IMR-90 (cell line): ENCODE data around the gene RERE. TPM values are rescaled to one million over a fixed set of nuclear protein-coding genes. Genes with fewer than 3 reads are reported as not detected.

Experiments
- ATAC-seq: fragments of 200-7000 bp; cut with Tn5 transposase; 2 replicates; pipeline ENCODE4 v1.9.1; 2020; ENCODE audit warnings: low read depth, mild to moderate bottlenecking, moderate library complexity
- BruUV-seq: library from RNA; stranded (reverse); fragments of 400-500 nt; replicated peaks from 2 replicates; lab custom pipeline; 2021; lab: Mats Ljungman, UMichigan
- CTCF ChIA-PET: fragments of 300-600 bp; formaldehyde crosslinking; extraction: SDS; loops from one replicate; lab custom pipeline; 2021; ENCODE audit warnings: antibody characterized with exemption; lab: Yijun Ruan, JAX
- POLR2A ChIA-PET: fragments of 300-600 bp; sonication (Branson Sonifier 250); formaldehyde crosslinking; loops from one replicate; lab custom pipeline; 2022; ENCODE audit warnings: antibody characterized with exemption; ENCODE audit not compliant: unreplicated experiment; lab: Charles Lee
- DNase-seq: peaks from one replicate; pipeline ENCODE4 v3.0.0; 2013
- H2AFZ ChIP-seq: replicated peaks from 2 replicates; pipeline ENCODE3; 2013; ENCODE audit warnings: low read length, mild to moderate bottlenecking; ENCODE audit not compliant: poor library complexity
- H2AK5ac ChIP-seq: 2 replicates; pipeline ENCODE4 v1.6.1; 2013; ENCODE audit warnings: low read depth, low read length, inconsistent platforms
- H2AK9ac ChIP-seq: replicated peaks from 2 replicates; pipeline ENCODE3; 2013; ENCODE audit warnings: mild to moderate bottlenecking, low read depth, low read length, moderate library complexity; ENCODE audit not compliant: poor library complexity
- H2BK120ac ChIP-seq: 2 replicates; pipeline ENCODE4 v1.6.1; 2013; ENCODE audit warnings: low read depth, low read length, inconsistent platforms
- H2BK15ac ChIP-seq: 3 replicates; pipeline ENCODE4 v1.6.1; 2013; ENCODE audit warnings: low read depth, low read length, inconsistent platforms
- H2BK20ac ChIP-seq: 2 replicates; pipeline ENCODE4 v1.6.1; 2013; ENCODE audit warnings: low read depth, mild to moderate bottlenecking, inconsistent platforms, low read length, moderate library complexity
- H2BK5ac ChIP-seq: 2 replicates; pipeline ENCODE4 v1.6.1; 2013; ENCODE audit warnings: mild to moderate bottlenecking, low read depth, low read length, inconsistent platforms; ENCODE audit not compliant: poor library complexity, severe bottlenecking
- H3K14ac ChIP-seq: replicated peaks from 2 replicates; pipeline ENCODE4 v1.6.1; 2013; ENCODE audit warnings: low read depth, low read length, inconsistent platforms
- H3K18ac ChIP-seq: 2 replicates; pipeline ENCODE4 v1.6.1; 2013; ENCODE audit warnings: low read depth, low read length, control low read depth
- H3K23ac ChIP-seq: 2 replicates; pipeline ENCODE4 v1.6.1; 2013; ENCODE audit warnings: low read depth, low read length, inconsistent platforms
- H3K27ac ChIP-seq: 2 replicates; pipeline ENCODE4 v1.5.1; 2013; ENCODE audit warnings: mild to moderate bottlenecking, control low read depth, low read length; ENCODE audit not compliant: insufficient read depth
- H3K27me3 ChIP-seq: 2 replicates; pipeline ENCODE4 v1.6.1; 2013; ENCODE audit warnings: low read length; ENCODE audit not compliant: control insufficient read depth, insufficient read depth
- H3K36me3 ChIP-seq: 2 replicates; pipeline ENCODE4 v1.6.1; 2013; ENCODE audit warnings: low read length, mixed read lengths; ENCODE audit not compliant: control insufficient read depth, insufficient read depth
- H3K4ac ChIP-seq: 2 replicates; pipeline ENCODE4 v1.6.1; 2013; ENCODE audit warnings: low read depth, low read length, inconsistent platforms
- H3K4me1 ChIP-seq: 2 replicates; pipeline ENCODE4 v1.6.1; 2013; ENCODE audit warnings: low read length, mixed read lengths; ENCODE audit not compliant: control insufficient read depth, insufficient read depth
- H3K4me2 ChIP-seq: 2 replicates; pipeline ENCODE4 v1.6.1; 2013; ENCODE audit warnings: low read depth, mild to moderate bottlenecking, control low read depth, low read length, moderate library complexity
- H3K4me3 ChIP-seq: 2 replicates; pipeline ENCODE4 v1.5.1; 2013; ENCODE audit warnings: low read depth, mild to moderate bottlenecking, control low read depth, low read length, moderate library complexity; ENCODE audit not compliant: insufficient read depth
- H3K56ac ChIP-seq: 2 replicates; pipeline ENCODE4 v1.6.1; 2013; ENCODE audit warnings: low read length, inconsistent platforms; ENCODE audit not compliant: insufficient read depth; ENCODE audit errors: extremely low read depth
- H3K79me1 ChIP-seq, 2 experiments: 2 replicates each; pipeline ENCODE4 v1.6.1; 2013; ENCODE audit warnings: low read length in 2 of 2, inconsistent platforms in 1 of 2, low read depth in 1 of 2
- H3K9ac ChIP-seq: 2 replicates; pipeline ENCODE4 v1.6.1; 2013; ENCODE audit warnings: low read depth, low read length, control low read depth
- H3K9me1 ChIP-seq: 2 replicates; pipeline ENCODE4 v1.6.1; 2013; ENCODE audit warnings: low read length, inconsistent platforms; ENCODE audit not compliant: insufficient read depth
- H3K9me3 ChIP-seq: 2 replicates; pipeline ENCODE4 v1.6.1; 2013; ENCODE audit warnings: low read length; ENCODE audit not compliant: control insufficient read depth, insufficient read depth
- H4K20me1 ChIP-seq: 2 replicates; pipeline ENCODE4 v1.6.1; 2013; ENCODE audit warnings: low read length, inconsistent platforms; ENCODE audit not compliant: insufficient read depth
- H4K5ac ChIP-seq: 2 replicates; pipeline ENCODE4 v1.6.1; 2013; ENCODE audit warnings: mild to moderate bottlenecking, low read depth, low read length, control low read depth
- H4K8ac ChIP-seq, 2 experiments: 2 replicates each; pipeline ENCODE4 v1.6.1; 2013; ENCODE audit warnings: low read depth in 2 of 2, low read length in 2 of 2, control low read depth in 1 of 2, inconsistent platforms in 1 of 2
- H4K91ac ChIP-seq: 2 replicates; pipeline ENCODE4 v1.6.1; 2013; ENCODE audit warnings: low read depth, low read length, inconsistent platforms; ENCODE audit not compliant: insufficient read depth
- BHLHE40 ChIP-seq: fragments of 150-350 bp; IDR thresholded peaks from 2 replicates; pipeline ENCODE4 v1.6.1; 2016; ENCODE audit warnings: mild to moderate bottlenecking, low read depth, low read length
- CHD1 ChIP-seq: IDR thresholded peaks from 2 replicates; pipeline ENCODE4 v1.6.1; 2012; ENCODE audit warnings: low read depth, low read length, improper control_type of control experiment
- ELK1 ChIP-seq: fragments of 150-350 bp; IDR thresholded peaks from 2 replicates; pipeline ENCODE4 v1.6.1; 2016; ENCODE audit warnings: low read depth, mild to moderate bottlenecking, low read length, moderate library complexity, borderline replicate concordance
- FOS ChIP-seq: fragments of 150-350 bp; IDR thresholded peaks from 2 replicates; pipeline ENCODE4 v1.6.1; 2016; ENCODE audit warnings: low read depth, low read length
- MAZ ChIP-seq: IDR thresholded peaks from 2 replicates; pipeline ENCODE4 v1.6.1; 2012; ENCODE audit warnings: low read depth, mild to moderate bottlenecking, low read length, improper control_type of control experiment, moderate library complexity, borderline replicate concordance
- POLR2A ChIP-seq: IDR thresholded peaks from 2 replicates; pipeline ENCODE4 v1.6.1; 2012; ENCODE audit warnings: mild to moderate bottlenecking, low read depth, low read length
- RAD21 ChIP-seq: IDR thresholded peaks from 2 replicates; pipeline ENCODE4 v1.6.1; 2012; ENCODE audit warnings: low read length, improper control_type of control experiment
- SMC3 ChIP-seq: fragments of 150-350 bp; IDR thresholded peaks from 2 replicates; pipeline ENCODE4 v1.6.1; 2016; ENCODE audit warnings: low read depth, mild to moderate bottlenecking, antibody characterized with exemption, low read length, moderate library complexity
- USF2 ChIP-seq: fragments of 150-350 bp; IDR thresholded peaks from 2 replicates; pipeline ENCODE4 v1.6.1; 2017; ENCODE audit warnings: mild to moderate bottlenecking, antibody characterized with exemption, low read length, low read depth
- WGBS, 2 experiments: methylation state at CpG; one replicate each; pipeline versions ENCODE4 v1.1.5 to v1.1.7; 2013; ENCODE audit warnings: missing lambda C conversion rate in 2 of 2; ENCODE audit not compliant: insufficient read length in 1 of 2; ENCODE audit errors: extremely low coverage in 2 of 2; 5-methylcytosine and 5-hydroxymethylcytosine counted together
- dilution Hi-C: fragments of 300-500 bp; cut with HindIII; formaldehyde crosslinking; loops from one replicate; pipeline ENCODE4 v1.14.3; 2018; ENCODE audit warnings: low sequenced_read_pairs; ENCODE audit not compliant: unreplicated experiment
- in situ Hi-C: fragments of 300-500 bp; cut with MboI; formaldehyde crosslinking; loops from 3 replicates; pipeline ENCODE4 v1.14.3; 2019; ENCODE audit warnings: low sequenced_read_pairs, inconsistent platforms, mixed read lengths
- intact Hi-C: fragments of 100-400 bp; cut with micrococcal nuclease; formaldehyde crosslinking; loops from 2 replicates; pipeline ENCODE4 v1.10.0; 2022
- polyA plus RNA-seq, 3 experiments: library from polyadenylated mRNA; depleted of rRNA; stranded (reverse); fragments of >200 nt; gene quantifications; 2 replicates each; pipeline ENCODE4 v1.2.3, GENCODE V29; 2012; ENCODE audit warnings: low replicate concordance in 1 of 3
- total RNA-seq: library from RNA; depleted of rRNA; stranded (reverse); fragments of >200 nt; gene quantifications from 2 replicates; pipeline ENCODE4 v1.2.3, GENCODE V29; 2012
- TF ChIP-seq, protein P1 (sequence below): conservative IDR thresholded peaks from 2 replicates; pipeline ENCODE4 v1.5.1; 2012; ENCODE audit warnings: mild to moderate bottlenecking, low read depth, low read length, improper control_type of control experiment

The RERE gene
- total and polyA plus RNA-seq, 2 of the 4 experiments (the other 2 are of a cell fraction), result 11.5 to 25.1 TPM

DNA sequence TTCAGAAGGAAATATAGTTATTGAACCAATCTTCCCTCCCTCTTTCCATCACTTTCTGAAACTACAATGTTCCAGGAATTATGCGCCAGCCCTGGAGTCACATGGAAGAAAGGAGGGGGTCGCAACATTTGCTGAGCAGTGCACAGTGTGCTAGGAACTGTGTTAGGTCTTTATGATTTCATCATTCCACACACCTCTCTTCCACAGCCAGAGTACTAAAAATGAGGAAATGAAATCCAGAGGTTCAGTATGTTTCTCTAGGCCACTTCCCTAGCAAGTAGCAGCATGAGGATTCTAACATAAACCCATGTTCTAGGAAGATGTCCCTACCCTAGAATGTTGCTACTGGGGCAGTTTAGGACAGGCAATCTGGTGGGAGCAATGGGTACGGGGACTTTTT lies 341.4 kb downstream of the RERE start:
- Histone ChIP-seq H3K18ac (peak overlapping the region; percentile 41; the same call in 1 of the 2 replicates), H3K4me3 (no peak overlapping the region), H3K9me1 (peaks cover 14% of the 10 kb centered on the region), H3K9ac (no peak overlapping the region), H3K23ac (peak overlapping the region; percentile 60; the same call in 1 of the 2 replicates), H2AK5ac (peak overlapping the region; percentile 2; the same call in 1 of the 2 replicates), H3K4ac (peak overlapping the region; percentile 63), H3K4me1 (peaks cover 14% of the 10 kb centered on the region), H2AFZ (no peak overlapping the region), H4K8ac (peak overlapping the region in 1 of 2 experiments; percentile 8; a peak in 1 of 4 replicates), H3K56ac (no peak overlapping the region), H3K4me2 (peak overlapping the region; percentile 40; the same call in 1 of the 2 replicates), H2BK20ac (no peak overlapping the region; the same call in 1 of the 2 replicates), H3K14ac (peak overlapping the region; percentile 59), H4K91ac (no peak overlapping the region), H3K9me3 (no peaks in the 10 kb centered on the region), H3K27me3 (no peaks in the 10 kb centered on the region), H2AK9ac (no peak overlapping the region), H3K27ac (peak overlapping the region; percentile 17; the same call in 1 of the 2 replicates), H2BK5ac (no peak overlapping the region), H4K20me1 (peaks cover 22% of the 10 kb centered on the region; the same call in 1 of the 2 replicates), H3K36me3 (no peaks in the 10 kb centered on the region), H4K5ac (peak overlapping the region; percentile 30; the same call in 1 of the 2 replicates), H2BK120ac (no peak overlapping the region), H3K79me1 (peaks cover 30 to 61% of the 10 kb centered on the region in 2 experiments), H2BK15ac (no peak overlapping the region)
- ChIA-PET CTCF (no interaction called here), POLR2A (no interaction called here)
- no TSS peak for BruUV-seq
- TF ChIP-seq MAZ (no peak), POLR2A (no peak), BHLHE40 (no peak), RAD21 (no peak), ELK1 (no peak), CHD1 (no peak), USF2 (no peak), SMC3 (no peak), FOS (no peak)
- TF ChIP-seq, protein P1, sequence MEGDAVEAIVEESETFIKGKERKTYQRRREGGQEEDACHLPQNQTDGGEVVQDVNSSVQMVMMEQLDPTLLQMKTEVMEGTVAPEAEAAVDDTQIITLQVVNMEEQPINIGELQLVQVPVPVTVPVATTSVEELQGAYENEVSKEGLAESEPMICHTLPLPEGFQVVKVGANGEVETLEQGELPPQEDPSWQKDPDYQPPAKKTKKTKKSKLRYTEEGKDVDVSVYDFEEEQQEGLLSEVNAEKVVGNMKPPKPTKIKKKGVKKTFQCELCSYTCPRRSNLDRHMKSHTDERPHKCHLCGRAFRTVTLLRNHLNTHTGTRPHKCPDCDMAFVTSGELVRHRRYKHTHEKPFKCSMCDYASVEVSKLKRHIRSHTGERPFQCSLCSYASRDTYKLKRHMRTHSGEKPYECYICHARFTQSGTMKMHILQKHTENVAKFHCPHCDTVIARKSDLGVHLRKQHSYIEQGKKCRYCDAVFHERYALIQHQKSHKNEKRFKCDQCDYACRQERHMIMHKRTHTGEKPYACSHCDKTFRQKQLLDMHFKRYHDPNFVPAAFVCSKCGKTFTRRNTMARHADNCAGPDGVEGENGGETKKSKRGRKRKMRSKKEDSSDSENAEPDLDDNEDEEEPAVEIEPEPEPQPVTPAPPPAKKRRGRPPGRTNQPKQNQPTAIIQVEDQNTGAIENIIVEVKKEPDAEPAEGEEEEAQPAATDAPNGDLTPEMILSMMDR, result no peak
- no peak for DNase-seq
- ATAC-seq, result no peak
- dilution Hi-C loops, result no loop called here
- intact Hi-C loops, result no loop called here
- WGBS, 2 experiments, result no CpG with 5 or more reads among the region's 3 CpGs
- in situ Hi-C loops, result no loop called here
